ENCODE data around the gene RTN3.
"Not testable (repeated sequence)": the region's sequence is repeated elsewhere in the genome, so short reads cannot be mapped to it uniquely, and the experiment has no call there.

RTN3 gene, protein sequence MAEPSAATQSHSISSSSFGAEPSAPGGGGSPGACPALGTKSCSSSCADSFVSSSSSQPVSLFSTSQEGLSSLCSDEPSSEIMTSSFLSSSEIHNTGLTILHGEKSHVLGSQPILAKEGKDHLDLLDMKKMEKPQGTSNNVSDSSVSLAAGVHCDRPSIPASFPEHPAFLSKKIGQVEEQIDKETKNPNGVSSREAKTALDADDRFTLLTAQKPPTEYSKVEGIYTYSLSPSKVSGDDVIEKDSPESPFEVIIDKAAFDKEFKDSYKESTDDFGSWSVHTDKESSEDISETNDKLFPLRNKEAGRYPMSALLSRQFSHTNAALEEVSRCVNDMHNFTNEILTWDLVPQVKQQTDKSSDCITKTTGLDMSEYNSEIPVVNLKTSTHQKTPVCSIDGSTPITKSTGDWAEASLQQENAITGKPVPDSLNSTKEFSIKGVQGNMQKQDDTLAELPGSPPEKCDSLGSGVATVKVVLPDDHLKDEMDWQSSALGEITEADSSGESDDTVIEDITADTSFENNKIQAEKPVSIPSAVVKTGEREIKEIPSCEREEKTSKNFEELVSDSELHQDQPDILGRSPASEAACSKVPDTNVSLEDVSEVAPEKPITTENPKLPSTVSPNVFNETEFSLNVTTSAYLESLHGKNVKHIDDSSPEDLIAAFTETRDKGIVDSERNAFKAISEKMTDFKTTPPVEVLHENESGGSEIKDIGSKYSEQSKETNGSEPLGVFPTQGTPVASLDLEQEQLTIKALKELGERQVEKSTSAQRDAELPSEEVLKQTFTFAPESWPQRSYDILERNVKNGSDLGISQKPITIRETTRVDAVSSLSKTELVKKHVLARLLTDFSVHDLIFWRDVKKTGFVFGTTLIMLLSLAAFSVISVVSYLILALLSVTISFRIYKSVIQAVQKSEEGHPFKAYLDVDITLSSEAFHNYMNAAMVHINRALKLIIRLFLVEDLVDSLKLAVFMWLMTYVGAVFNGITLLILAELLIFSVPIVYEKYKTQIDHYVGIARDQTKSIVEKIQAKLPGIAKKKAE

DNA sequence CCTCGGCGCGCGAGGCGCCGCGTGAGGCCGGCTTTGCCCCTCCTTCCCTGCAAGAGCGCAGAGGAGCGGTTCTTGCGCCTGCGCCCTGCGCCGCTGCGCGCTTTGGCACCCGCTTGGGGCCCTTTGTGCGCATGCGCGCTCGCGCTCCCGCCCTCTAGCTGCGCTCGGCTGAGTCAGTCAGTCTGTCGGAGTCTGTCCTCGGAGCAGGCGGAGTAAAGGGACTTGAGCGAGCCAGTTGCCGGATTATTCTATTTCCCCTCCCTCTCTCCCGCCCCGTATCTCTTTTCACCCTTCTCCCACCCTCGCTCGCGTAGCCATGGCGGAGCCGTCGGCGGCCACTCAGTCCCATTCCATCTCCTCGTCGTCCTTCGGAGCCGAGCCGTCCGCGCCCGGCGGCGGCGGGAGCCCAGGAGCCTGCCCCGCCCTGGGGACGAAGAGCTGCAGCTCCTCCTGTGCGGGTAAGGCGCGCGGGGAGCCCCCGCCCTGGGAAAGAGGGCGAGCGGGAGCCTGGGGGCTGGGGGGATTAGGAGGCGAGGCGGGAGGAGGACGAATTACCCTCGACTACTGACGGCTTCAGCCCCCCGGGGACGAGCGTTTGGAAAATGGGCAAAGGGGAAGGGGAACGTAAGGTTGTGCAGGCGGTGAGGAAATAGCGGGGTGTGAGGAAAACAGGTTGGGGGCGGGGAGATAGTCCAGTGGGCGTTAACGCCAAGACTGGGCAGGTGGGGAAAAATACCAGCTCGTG is at the start of gene RTN3:
RTN3 (plus strand) TSS at position 180 of the 745 bp plus-strand sequence; CDS start at position 317, 137 bp downstream.
- DNase-seq (ENCODE audit: low read depth) = peak; percentile 98

- DNase-seq (ENCODE audit: low read depth) = peak; percentile 22
Observed at GRCh38 chr11:63635762-63636465, 45.4 kb upstream of the RTN3 start.

- not testable (repeated sequence) for DNase-seq (ENCODE audit: low read depth)
Observed at GRCh38 chr11:63638436-63638835, 42.9 kb upstream of the RTN3 start.

- DNase-seq (ENCODE audit: low read depth) = no peak
Observed at GRCh38 chr11:63639199-63639832, 42.0 kb upstream of the RTN3 start.

DNA sequence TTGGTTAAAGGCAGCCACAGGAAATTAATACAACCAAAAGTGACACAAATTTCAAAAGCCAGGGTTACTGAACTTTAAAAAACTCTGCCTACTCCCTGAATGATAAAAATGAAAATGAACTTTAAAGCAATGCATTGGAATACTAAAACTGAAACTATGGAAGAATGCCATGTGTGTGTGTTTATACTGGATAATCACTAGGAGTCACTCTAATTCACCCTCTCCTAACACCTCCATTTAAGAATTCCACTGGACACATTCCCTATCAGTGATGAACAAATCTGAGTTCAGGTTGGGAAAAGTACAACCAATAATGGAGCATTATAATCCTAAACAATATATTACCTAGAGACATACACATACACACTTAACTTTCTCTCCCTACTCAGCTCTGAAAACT is 39.6 kb upstream of the RTN3 start:
- no peak for DNase-seq (ENCODE audit: low read depth)

DNA sequence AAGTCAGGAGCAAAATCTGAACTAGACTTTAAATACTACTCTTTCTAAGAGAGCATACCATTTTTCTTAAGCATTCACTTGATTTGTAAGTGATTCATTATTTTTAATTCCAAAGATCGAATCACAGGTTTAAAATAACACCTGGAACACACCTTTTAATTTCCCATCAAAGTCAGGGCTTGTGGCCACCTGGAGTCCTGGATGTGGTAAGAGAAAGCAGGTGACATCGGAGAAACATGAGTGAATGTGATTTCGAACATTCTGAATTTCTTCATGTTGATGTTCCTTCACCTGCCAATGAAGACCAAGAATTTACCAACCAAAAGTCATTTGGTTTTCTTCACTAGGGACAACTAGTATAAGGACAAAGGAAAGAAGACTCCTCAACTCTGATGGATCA is 38.1 kb upstream of the RTN3 start:
- DNase-seq (ENCODE audit: low read depth) = no peak

GRCh38 chr11:63652671-63653070 is 28.6 kb upstream of the RTN3 start:
- no peak for DNase-seq (ENCODE audit: low read depth)

DNA sequence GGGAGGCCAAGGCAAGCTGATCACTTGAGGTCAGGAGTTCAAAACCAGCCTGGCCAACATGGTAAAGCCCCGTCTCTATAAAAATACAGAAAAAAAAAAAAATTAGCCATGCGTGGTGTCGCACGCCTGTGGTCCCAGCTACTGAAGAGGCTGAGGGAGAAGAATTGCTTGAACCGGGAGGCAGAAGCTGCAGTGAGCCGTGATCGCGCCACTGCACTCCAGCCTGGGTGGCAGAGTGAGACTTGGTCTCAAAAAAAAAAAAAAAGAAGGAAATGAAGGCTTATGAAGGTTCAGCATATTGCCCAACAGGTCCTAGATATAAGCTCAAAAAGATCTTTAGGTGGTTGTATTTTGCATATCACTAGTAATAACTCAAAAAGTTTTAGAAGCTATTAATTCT is 20.3 kb upstream of the RTN3 start:
- DNase-seq (ENCODE audit: low read depth) = no peak

GRCh38 chr11:63663809-63664208 is 17.5 kb upstream of the RTN3 start:
- DNase-seq (ENCODE audit: low read depth) = no peak

DNA sequence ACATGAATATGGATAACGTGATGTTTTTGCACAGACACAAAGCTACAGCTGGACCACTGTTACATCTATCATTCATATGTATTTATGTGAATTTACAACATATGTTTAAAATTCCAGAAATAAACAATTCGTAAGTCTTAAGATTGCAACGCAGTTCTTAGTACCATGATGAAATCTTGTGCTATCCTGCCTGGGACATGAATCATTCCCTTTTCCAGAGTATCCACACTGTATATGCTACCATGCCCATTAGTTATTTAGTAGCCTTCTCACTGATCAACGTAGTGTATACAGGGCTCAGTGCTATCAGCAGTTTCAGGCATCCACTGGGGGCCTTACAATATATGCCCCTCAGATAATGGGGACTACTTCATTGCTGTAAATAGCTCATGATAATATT is 14.4 kb upstream of the RTN3 start:
- no peak for DNase-seq (ENCODE audit: low read depth)

DNA sequence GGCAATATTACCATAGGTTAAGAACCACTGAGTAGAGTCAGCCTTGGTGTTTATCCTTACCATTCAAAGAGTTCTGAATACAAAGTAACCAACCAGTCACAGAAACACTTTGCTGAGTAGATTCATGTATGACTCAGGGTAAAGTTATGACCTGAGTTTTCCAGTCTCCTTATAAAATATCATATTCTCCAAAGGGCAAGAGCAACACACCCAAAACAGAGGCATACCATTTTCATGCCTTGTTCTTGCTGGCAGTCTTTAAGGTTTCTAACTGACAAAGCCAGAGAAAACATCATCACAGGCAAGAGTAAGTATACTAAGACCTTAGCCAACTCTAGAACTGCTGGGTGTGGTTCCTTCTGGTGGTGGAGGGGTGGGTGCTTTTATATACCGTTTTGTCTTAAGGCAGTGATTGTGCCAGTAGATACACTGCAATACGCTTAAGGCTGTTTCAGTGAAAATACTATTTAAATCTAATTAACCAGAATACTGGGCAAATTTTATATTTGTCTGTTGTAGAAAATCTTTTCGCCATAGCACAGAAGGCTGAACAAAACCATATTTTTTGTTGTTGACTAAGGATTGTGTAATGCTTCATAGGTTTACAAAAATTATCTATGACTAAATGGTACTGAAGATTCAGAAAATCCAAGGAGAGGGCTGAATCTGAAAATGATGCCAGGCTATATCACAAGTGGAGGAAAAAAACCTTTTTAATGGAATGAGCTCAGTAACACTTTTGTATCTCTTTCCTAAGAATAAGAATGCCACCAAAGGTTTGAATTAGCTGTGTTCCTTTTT is 13.1 kb upstream of the RTN3 start:
- DNase-seq (ENCODE audit: low read depth) = no peak

- DNase-seq (ENCODE audit: low read depth) = no peak
Observed at GRCh38 chr11:63670096-63670432, 11.2 kb upstream of the RTN3 start.

DNA sequence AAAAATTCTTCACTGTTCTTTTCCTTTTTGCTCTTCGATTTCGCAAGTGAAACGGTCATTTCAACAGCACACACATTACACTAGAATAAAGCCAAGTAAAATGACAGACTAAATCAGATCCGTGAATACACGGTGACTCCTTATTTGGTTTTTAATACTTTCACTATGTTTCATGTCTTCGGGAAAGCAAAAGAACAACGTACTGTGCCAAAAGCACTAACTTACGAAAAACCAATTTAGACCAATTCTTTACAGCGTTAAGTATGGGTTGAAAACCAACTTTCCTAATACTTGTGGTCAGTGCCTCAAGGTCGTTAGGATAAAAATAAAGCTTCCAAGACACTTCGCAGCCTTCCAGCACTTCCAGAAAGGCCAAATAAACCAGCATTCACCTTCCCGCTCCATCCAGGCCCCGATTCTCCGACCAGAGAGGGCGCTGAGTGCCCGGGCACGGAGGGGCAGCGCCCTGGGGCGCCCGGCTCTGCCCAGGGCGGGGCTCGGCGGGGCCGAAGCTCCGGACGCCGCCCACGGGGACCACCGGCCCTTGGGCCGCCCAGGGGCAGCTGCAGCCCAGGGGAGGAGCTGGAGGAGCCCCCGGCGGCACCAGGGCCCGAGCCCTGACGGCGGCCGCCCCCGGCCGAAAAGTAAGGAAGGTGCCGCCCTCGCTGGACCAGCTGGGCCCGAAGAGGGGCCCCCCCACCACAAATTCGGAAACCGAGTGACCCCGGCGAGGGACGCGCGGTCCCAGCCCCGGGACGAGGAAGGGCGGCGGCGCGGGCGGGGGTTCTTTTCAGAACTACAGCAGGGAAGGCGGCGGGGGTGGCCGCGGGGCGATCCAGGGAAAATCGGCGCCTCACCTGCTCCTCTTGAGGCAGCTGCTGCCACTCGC is 10.6 kb upstream of the RTN3 start:
- no peak for DNase-seq (ENCODE audit: low read depth)

DNA sequence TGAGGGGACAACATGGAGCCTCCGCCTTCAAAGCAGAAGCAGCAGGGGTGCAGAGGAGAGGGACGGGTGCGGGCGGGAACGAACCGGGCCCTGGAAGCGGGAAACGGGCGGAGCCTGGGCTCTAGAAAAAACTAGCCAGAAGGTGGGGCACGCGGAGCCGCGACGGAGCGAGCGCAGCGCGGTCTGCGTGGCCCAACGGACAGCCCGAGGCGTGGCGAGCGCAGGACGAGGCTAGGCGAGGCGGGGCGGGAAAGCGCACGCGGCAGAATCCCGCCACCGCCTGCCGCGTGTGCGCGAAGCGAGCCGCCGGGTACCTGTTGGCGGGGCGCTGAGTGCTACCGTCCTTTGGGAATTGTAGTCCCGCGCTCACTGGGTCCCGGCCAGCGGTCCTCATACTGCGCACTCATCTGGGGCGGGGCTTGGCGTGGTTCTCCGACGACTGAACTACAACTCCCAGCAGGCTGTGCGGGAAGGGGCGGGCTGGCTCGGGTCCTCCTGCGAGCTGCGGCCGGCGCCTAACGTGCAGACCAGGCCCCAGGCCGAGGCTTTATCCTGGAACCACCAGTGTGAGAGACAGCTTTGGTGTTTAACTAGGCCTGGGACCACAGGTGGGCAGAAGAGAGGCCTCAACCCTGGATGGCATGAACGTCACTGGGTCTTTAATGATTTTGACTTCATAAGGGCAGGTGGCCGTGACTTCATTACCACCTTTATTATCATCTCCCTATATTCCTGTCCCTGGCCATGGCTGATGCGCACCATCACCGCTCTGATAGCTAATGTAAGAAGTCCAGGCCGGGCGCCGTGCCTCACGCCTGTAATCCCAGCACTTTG is 9.8 kb upstream of the RTN3 start, which contains the start of gene ATL3:
ATL3 (minus strand) TSS at position 55 of the 834 bp plus-strand sequence; CDS start at position 14, 41 bp downstream.
- peak; percentile 78 for DNase-seq (ENCODE audit: low read depth)

DNA sequence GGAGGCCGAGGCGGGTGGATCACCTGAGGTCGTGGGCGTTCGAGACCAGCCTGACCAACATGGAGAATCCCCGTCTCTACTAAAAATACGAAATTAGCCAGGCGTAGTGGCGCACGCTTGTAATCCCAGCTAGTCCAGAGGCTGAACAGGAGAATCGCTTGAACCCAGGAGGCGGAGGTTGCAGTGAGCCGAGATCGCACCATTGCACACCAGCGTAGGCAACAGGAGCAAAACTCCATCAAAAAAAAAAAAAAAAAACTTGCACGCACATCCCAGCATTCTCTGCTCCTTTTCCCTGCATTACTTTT is 9.2 kb upstream of the RTN3 start:
- DNase-seq (ENCODE audit: low read depth) = no peak

- DNase-seq (ENCODE audit: low read depth) = no peak
Observed at GRCh38 chr11:63672936-63673539, 8.3 kb upstream of the RTN3 start.

GRCh38 chr11:63673579-63673978 is 7.7 kb upstream of the RTN3 start:
- no peak for DNase-seq (ENCODE audit: low read depth)

DNA sequence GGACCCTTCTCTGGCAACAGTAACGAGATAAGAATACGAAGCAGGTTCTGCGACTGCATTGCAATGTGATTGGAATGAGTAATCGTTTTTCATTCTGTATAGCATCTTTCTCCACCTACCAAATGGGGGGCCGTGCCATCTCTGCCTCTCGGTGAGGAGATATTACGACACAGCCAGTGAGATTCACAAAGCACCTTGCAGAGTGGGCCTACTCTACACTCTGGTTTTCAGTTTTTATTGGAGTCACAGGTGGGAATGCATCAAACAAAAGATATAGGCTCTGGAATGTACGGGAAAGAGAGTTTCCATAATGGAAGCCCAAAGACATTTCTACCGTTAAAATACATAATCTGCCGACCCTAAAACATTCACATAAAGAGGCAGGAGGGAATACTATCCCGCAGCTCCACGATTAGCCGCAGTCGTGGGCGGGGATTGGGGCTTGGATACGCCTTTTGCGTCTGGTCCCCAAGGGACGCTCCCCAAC is 423 bp upstream of the RTN3 start:
- DNase-seq (ENCODE audit: low read depth) = no peak

All from stimulated activated CD8-positive, alpha-beta memory T cell treated with anti-CD3 and anti-CD28 coated beads, Interleukin-15, amount 100 ng/mL, for 24 hours (primary cell).